ENCODE measurements around the gene LIN9. TPM values are rescaled to one million over a fixed set of nuclear protein-coding genes. Genes with fewer than 3 reads are reported as not detected.
A peak's percentile ranks its signal among the peaks of the same experiment; 100 is the strongest.

The LIN9 gene
- total RNA-seq, 2 experiments from 2014 or later: 1.3 to 1.5 TPM

- H3K4me1 Mint-ChIP-seq (ENCODE audit: low read depth): peaks cover 23% of the 10 kb centered on the region
- DNase-seq: peak in 3 of 14 experiments; percentile 0 to 33 (median 4)
These were observed 657 bp upstream of the LIN9 start for GRCh38 chr1:226309398-226310244.

GRCh38 chr1:226308166-226308722, 720 bp downstream of the LIN9 start:
- ChIA-PET POLR2A (interaction anchor here (0.7 to 2.7 kb wide), 7 partner anchors 24 to 309 kb away, joined by 3 to 18 read pairs (median 6); partner anchors contain the start of genes H3-3A, PARP1 and SDE2), CTCF (interaction anchor here (1.0 to 2.7 kb wide), 3 partner anchors 25 to 183 kb away, joined by 4 to 20 read pairs (median 5); partner anchors contain the start of gene PARP1)
- Mint-ChIP-seq H3K4me3 (peak overlapping the region; percentile 95), H3K4me1 (ENCODE audit: low read depth) (peaks cover 28% of the 10 kb centered on the region), H3K27ac (peak overlapping the region; percentile 67), H3K27me3 (peaks cover 22% of the 10 kb centered on the region), H3K36me3 (ENCODE audit: low read depth) (peaks cover 3% of the 10 kb centered on the region), H3K9me3 (no peaks in the 10 kb centered on the region)
- TF ChIP-seq CTCF (IDR thresholded peaks at IDR 0.05): no peak
- Histone ChIP-seq H3K9me3 (ENCODE audit: control insufficient read depth in 1 of 2, insufficient read depth in 1 of 2, low read length in 2 of 2) (no peaks in the 10 kb centered on the region), H3K27ac (ENCODE audit: low read depth in 1 of 2, low read length in 2 of 2) (peak overlapping the region in 1 of 2 donors; percentile 30), H3K36me3 (ENCODE audit: insufficient read depth, low read length) (no peaks in the 10 kb centered on the region), H3K27me3 (ENCODE audit: control insufficient read depth in 1 of 2, insufficient read depth in 2 of 2, low read length in 2 of 2) (peaks cover 0 to 8% of the 10 kb centered on the region in 2 experiments), H3K4me3 (ENCODE audit: low read length) (peak overlapping the region; percentile 98), H3K4me1 (ENCODE audit: insufficient read depth, low read length) (peaks cover 12% of the 10 kb centered on the region)
- intact Hi-C loops (cut with DNase I, micrococcal nuclease): loop anchor here in 1 of 2 experiments (5.0 to 10.0 kb wide), 4 partner anchors 99 to 303 kb away; partner anchors contain the start of genes ACBD3 and PARP1
- peak in 5 of 14 experiments; percentile 1 to 41 (median 10) for DNase-seq
- no peak for ATAC-seq (ENCODE audit: poor library complexity)

More at GRCh38 chr1:226309398-226310244, 657 bp upstream of the LIN9 start:
- Mint-ChIP-seq H3K9me3 (no peaks in the 10 kb centered on the region), H3K27me3 (peaks cover 25% of the 10 kb centered on the region), H3K27ac (no peak overlapping the region), H3K4me3 (peak overlapping the region; percentile 80), H3K36me3 (ENCODE audit: low read depth) (peaks cover 3% of the 10 kb centered on the region)
- no peak for TF ChIP-seq CTCF (IDR thresholded peaks at IDR 0.05)
- H3K4me3 ChIP-seq (ENCODE audit: low read length): peak overlapping the region; percentile 56
- POLR2A ChIA-PET: interaction anchor here (0.6 to 2.7 kb wide), 11 partner anchors 23 to 631 kb away, joined by 3 to 18 read pairs (median 4); partner anchors contain the start of genes COQ8A, H3-3A, PARP1 and SDE2
- no peaks in the 10 kb centered on the region for H3K36me3 ChIP-seq (ENCODE audit: insufficient read depth, low read length)
- CTCF ChIA-PET: interaction anchor here (1.1 to 2.7 kb wide), 3 partner anchors 23 to 184 kb away, joined by 4 to 20 read pairs (median 4); partner anchors contain the start of gene PARP1
- peaks cover 0 to 8% of the 10 kb centered on the region in 2 experiments for H3K27me3 ChIP-seq (ENCODE audit: control insufficient read depth in 1 of 2, insufficient read depth in 2 of 2, low read length in 2 of 2)
- peak; percentile 53 for ATAC-seq (ENCODE audit: poor library complexity)
- intact Hi-C loops (cut with DNase I, micrococcal nuclease): loop anchor here in 1 of 2 experiments (5.0 to 10.0 kb wide), 4 partner anchors 98 to 305 kb away; partner anchors contain the start of genes ACBD3 and PARP1
- H3K9me3 ChIP-seq (ENCODE audit: control insufficient read depth in 1 of 2, insufficient read depth in 1 of 2, low read length in 2 of 2): no peaks in the 10 kb centered on the region
- H3K4me1 ChIP-seq (ENCODE audit: insufficient read depth, low read length): peaks cover 12% of the 10 kb centered on the region
- H3K27ac ChIP-seq (ENCODE audit: low read depth in 1 of 2, low read length in 2 of 2): no peak overlapping the region

GRCh38 chr1:226306425-226306824, 2.5 kb downstream of the LIN9 start:
- TF ChIP-seq CTCF (IDR thresholded peaks at IDR 0.05): no peak
- DNase-seq: no peak
- Mint-ChIP-seq H3K27me3 (peaks cover 19% of the 10 kb centered on the region), H3K27ac (no peak overlapping the region), H3K4me3 (peak overlapping the region; percentile 50), H3K4me1 (ENCODE audit: low read depth) (peaks cover 31% of the 10 kb centered on the region), H3K36me3 (ENCODE audit: low read depth) (peaks cover 3% of the 10 kb centered on the region), H3K9me3 (no peaks in the 10 kb centered on the region)
- H3K4me3 ChIP-seq (ENCODE audit: low read length): no peak overlapping the region
- intact Hi-C loops (cut with DNase I, micrococcal nuclease): loop anchor here in 1 of 2 experiments (5.0 to 10.0 kb wide), 4 partner anchors 101 to 302 kb away; partner anchors contain the start of genes ACBD3 and PARP1
- peaks cover 0 to 8% of the 10 kb centered on the region in 2 experiments for H3K27me3 ChIP-seq (ENCODE audit: control insufficient read depth in 1 of 2, insufficient read depth in 2 of 2, low read length in 2 of 2)
- no peaks in the 10 kb centered on the region for H3K9me3 ChIP-seq (ENCODE audit: control insufficient read depth in 1 of 2, insufficient read depth in 1 of 2, low read length in 2 of 2)
- ATAC-seq (ENCODE audit: poor library complexity): no peak
- POLR2A ChIA-PET: no interaction called here
- H3K4me1 ChIP-seq (ENCODE audit: insufficient read depth, low read length): peaks cover 12% of the 10 kb centered on the region
- H3K27ac ChIP-seq (ENCODE audit: low read depth in 1 of 2, low read length in 2 of 2): no peak overlapping the region
- no peaks in the 10 kb centered on the region for H3K36me3 ChIP-seq (ENCODE audit: insufficient read depth, low read length)
- CTCF ChIA-PET: no interaction called here

Data from CD4-positive, alpha-beta T cell (primary cell).